Measurements from ENCODE around the gene LY9. TPM values are rescaled to one million over a fixed set of nuclear protein-coding genes. Genes with fewer than 3 reads are reported as not detected.

LY9 gene
- total RNA-seq, 1 donor, result not detected

DNA sequence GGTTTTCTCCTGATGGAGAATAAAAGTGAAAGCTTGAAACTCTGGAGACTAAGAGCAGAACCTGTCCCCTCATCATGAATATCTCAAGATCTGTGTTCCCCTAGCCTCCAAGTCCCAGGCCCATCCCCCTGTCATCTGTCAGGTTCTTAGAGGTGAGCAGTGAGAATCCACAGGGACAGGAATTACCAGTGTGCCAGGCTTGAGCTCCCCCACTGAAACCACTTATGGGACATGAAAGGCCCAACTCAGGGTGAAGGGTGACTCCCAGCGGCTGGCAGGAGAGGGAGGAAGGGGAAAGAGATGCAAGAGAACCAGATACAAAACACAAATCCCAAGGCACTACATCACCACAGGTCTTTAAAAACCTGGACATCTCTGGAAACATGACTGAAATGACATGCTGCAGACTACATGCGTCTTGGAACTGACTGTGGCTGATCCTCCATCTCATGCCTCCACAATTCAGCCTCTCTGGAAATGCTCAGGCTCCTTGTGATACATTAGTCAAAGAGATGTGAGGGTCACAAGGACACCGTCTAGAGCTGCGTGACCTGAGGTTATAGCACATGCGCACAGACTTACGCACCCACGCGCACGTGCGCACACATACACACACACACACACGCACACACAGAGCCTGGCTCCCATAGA lies 6.8 kb upstream of the LY9 start:
- DNase-seq (ENCODE audit: low read depth), result no peak
- no peak overlapping the region for H3K4me3 ChIP-seq (ENCODE audit: low read depth, low read length)
- no peak for TF ChIP-seq CTCF (IDR thresholded peaks at IDR 0.05; ENCODE audit: insufficient read depth, low read depth, low read length)

DNA sequence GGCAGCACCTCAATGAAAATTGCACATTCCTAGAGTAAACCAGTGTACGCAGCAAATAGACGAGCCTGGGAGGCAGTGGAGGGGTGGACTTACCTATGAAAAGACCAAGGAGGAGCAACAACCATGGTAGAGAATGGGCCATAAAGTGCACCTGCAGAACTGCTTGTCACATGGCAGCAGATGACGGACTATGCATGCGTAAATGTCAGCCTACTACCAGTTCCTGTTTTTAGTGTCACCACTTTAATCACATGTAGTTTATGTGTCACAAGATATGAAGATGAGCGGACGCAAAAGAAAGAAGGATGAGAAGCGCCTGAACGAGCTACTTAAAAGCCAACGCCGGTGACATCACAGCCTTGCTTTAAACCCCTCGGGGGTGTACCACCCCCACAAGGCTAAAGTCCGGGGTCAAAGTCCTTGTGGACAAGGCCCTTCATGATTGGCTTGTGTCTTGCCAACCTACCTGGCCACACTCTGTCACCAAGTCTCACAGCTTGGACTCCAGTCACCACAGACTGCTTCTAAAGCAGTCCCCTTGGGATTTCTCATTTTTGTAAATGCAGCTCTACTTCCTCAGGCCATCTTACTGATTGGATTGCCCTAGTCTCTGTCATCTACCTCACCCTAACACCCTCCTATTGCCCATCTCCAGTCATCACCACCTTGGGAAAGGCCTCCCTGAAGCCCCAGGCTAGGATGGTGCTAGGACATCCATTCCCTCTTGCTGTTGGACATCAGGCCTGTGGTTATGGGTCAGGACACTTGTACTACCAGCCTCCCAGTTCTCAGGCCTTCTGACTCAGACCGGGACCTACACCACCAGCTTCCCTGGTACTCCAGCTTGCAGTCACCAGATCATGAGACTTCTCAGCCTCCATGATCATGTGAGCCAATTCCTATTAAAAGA lies 6.0 kb upstream of the LY9 start:
- no peak for TF ChIP-seq CTCF (IDR thresholded peaks at IDR 0.05; ENCODE audit: insufficient read depth, low read depth, low read length)
- no peak for DNase-seq (ENCODE audit: low read depth)
- H3K4me3 ChIP-seq (ENCODE audit: low read depth, low read length), result no peak overlapping the region

- TF ChIP-seq CTCF (IDR thresholded peaks at IDR 0.05; ENCODE audit: insufficient read depth, low read depth, low read length), result no peak
- no peak overlapping the region for H3K4me3 ChIP-seq (ENCODE audit: low read depth, low read length)
- no peak for DNase-seq (ENCODE audit: low read depth)
These were observed 1.6 kb upstream of the LY9 start for GRCh38 chr1:160794376-160794775.

DNA sequence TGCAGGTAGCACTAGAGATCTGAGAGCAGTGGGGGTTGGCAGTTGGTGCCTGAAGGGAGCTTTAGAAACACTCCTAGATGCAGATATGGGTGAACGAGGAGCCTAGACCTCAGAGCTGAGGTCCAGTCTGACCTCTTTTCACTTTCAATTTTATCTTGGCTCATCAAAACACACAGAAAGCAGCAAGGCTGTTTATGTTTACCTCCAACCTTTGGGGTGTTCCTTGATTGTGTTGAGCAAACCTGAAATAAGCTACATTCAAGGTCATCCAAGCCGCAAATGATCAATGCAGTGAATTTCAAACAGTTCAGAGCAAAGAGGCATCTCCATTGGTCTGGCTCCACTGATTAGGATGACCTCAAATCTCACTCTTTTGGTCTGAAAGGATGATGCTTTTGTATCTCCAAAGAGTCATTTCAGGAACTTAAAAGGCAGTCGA lies 1.3 kb downstream of the LY9 start:
- no peak for DNase-seq (ENCODE audit: low read depth)
- H3K4me3 ChIP-seq (ENCODE audit: low read depth, low read length), result no peak overlapping the region
- no peak for TF ChIP-seq CTCF (IDR thresholded peaks at IDR 0.05; ENCODE audit: insufficient read depth, low read depth, low read length)

DNA sequence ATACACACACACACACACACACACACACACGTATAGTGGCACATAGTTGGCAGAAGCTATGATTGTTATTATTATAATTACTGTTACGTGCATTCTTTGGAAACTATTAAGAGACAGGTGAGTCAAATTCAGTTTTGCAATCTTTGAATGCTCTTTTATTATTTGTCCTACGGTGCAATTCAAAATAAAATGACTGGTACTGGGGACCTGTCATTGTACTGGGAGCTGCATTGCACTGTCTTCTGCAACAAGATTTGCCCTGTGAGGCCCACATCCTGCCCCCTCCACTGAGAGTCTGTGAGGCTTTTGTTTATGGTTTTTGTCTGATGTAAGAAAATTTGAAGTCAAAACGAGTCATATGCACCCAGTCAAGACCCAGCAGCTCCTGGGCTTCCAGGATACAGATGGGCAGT lies 1.9 kb downstream of the LY9 start:
- no peak for TF ChIP-seq CTCF (IDR thresholded peaks at IDR 0.05; ENCODE audit: insufficient read depth, low read depth, low read length)

DNA sequence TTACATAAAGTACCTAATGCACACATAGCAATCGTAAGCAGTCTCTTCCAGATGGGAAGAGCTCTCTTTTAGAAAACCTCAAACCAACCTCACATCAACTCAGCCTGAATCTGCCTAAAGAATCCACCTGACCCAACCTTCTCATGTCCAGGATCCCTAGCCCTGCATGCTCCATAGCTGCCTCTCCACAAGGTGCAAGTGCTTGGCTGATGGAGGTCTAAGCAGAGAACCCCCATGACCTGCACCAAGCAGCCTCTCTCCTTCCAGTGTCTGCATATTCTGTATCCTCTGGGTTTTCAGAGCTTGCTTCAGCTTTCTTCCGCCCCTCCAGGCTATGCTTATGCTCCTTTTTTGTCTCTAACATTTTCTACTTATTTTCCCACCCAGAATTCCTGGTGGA lies 2.5 kb downstream of the LY9 start:
- TF ChIP-seq CTCF (IDR thresholded peaks at IDR 0.05; ENCODE audit: insufficient read depth, low read depth, low read length), result no peak
- no peak for DNase-seq (ENCODE audit: low read depth)
- H3K4me3 ChIP-seq (ENCODE audit: low read depth, low read length), result no peak overlapping the region

More for the DNA sequence above, 1.9 kb downstream of the LY9 start:
- no peak overlapping the region for H3K4me3 ChIP-seq (ENCODE audit: low read depth, low read length)
- no peak for DNase-seq (ENCODE audit: low read depth)
